PC-9 (cell line): ENCODE measurements around the gene ALKAL2. TPM values are rescaled to one million over a fixed set of nuclear protein-coding genes. Genes with fewer than 3 reads are reported as not detected.

ENCODE experiments used
- BruUV-seq: library from RNA; stranded (reverse); fragments of 400-500 nt; replicated peaks from 2 replicates; lab custom pipeline; 2021; lab: Mats Ljungman, UMichigan
- CTCF ChIA-PET: fragments of 300-600 bp; sonication (Branson Sonifier 250); formaldehyde crosslinking; loops from one replicate; lab custom pipeline; 2022; ENCODE audit warnings: antibody characterized with exemption; lab: Charles Lee
- POLR2A ChIA-PET: fragments of 300-600 bp; sonication (Branson Sonifier 250); formaldehyde crosslinking; loops from one replicate; lab custom pipeline; 2022; ENCODE audit warnings: antibody characterized with exemption; ENCODE audit not compliant: unreplicated experiment; lab: Charles Lee
- DNase-seq, 2 experiments: peaks; one replicate each; pipeline versions ENCODE4 v3.0.0 to v3.0.0-alpha.2; 2015 to 2022; ENCODE audit warnings: mixed read lengths in 1 of 2
- H2AFZ ChIP-seq: fragments of 200-600 bp; sonication (generic); 2 replicates; pipeline ENCODE4 v1.8.1; 2017; ENCODE audit warnings: antibody characterized with exemption
- H3F3A ChIP-seq: fragments of 200-600 bp; sonication (generic); 2 replicates; pipeline ENCODE4 v1.8.1; 2017; ENCODE audit warnings: antibody characterized with exemption, mild to moderate bottlenecking, low read depth; ENCODE audit not compliant: insufficient read depth
- H3K27ac ChIP-seq: fragments of 200-600 bp; sonication (generic); 2 replicates; pipeline ENCODE4 v1.6.1; 2016; ENCODE audit warnings: mixed run types
- H3K27me3 ChIP-seq: fragments of 200-600 bp; sonication (generic); 2 replicates; pipeline ENCODE4 v1.6.1; 2016; ENCODE audit warnings: low read depth, mixed run types; ENCODE audit not compliant: insufficient read depth
- H3K36me3 ChIP-seq: fragments of 200-600 bp; sonication (generic); 2 replicates; pipeline ENCODE4 v1.6.1; 2016; ENCODE audit warnings: low read depth, mixed run types
- H3K4me1 ChIP-seq: fragments of 200-600 bp; sonication (generic); replicated peaks from 2 replicates; pipeline ENCODE4 v1.6.1; 2016; ENCODE audit warnings: mixed run types; ENCODE audit not compliant: insufficient read depth
- H3K4me2 ChIP-seq: fragments of 200-600 bp; sonication (generic); 2 replicates; pipeline ENCODE4 v1.6.1; 2017; ENCODE audit warnings: mixed run types
- H3K4me3 ChIP-seq: fragments of 200-600 bp; sonication (generic); 2 replicates; pipeline ENCODE4 v1.6.1; 2016; ENCODE audit warnings: mixed run types
- H3K79me2 ChIP-seq: fragments of 200-600 bp; sonication (generic); 2 replicates; pipeline ENCODE4 v1.6.1; 2017; ENCODE audit warnings: low read depth, mixed run types
- H3K9me2 ChIP-seq: fragments of 200-600 bp; sonication (generic); 2 replicates; pipeline ENCODE4 v1.8.1; 2017; ENCODE audit warnings: mild to moderate bottlenecking; ENCODE audit not compliant: insufficient read depth
- H3K9me3 ChIP-seq: fragments of 200-600 bp; sonication (generic); 2 replicates; pipeline ENCODE4 v1.8.1; 2016; ENCODE audit warnings: low read depth; ENCODE audit not compliant: insufficient read depth
- H4K20me1 ChIP-seq: fragments of 200-600 bp; sonication (generic); 2 replicates; pipeline ENCODE4 v1.8.1; 2017; ENCODE audit not compliant: insufficient read depth
- CTCF ChIP-seq: fragments of 200-600 bp; sonication (generic); conservative IDR thresholded peaks from 2 replicates; pipeline ENCODE4 v1.6.1; 2017; ENCODE audit warnings: mixed run types, antibody characterized with exemption, mild to moderate bottlenecking, moderate library complexity
- EZH2 ChIP-seq: fragments of 200-600 bp; sonication (generic); IDR thresholded peaks from 2 replicates; pipeline ENCODE4 v1.8.0; 2017; ENCODE audit warnings: antibody characterized with exemption, low read depth
- intact Hi-C: fragments of 100-400 bp; cut with micrococcal nuclease; formaldehyde crosslinking; loops from one replicate; pipeline ENCODE4 v1.10.0; 2022; ENCODE audit not compliant: unreplicated experiment
- total RNA-seq: library from RNA; stranded (reverse); gene quantifications from 2 replicates; pipeline ENCODE4 v1.2.3, GENCODE V29; 2021

ALKAL2 gene
- total RNA-seq, 1 experiment from 2014 or later = not detected

- Histone ChIP-seq H4K20me1 (peaks cover 76% of the 10 kb centered on the region), H3K4me1 (peaks cover 18% of the 10 kb centered on the region), H3K36me3 (peaks cover 26% of the 10 kb centered on the region), H3K9me3 (no peaks in the 10 kb centered on the region; the same call in 1 of the 2 replicates), H3F3A (peaks cover 7% of the 10 kb centered on the region; the same call in 1 of the 2 replicates), H3K4me3 (no peak overlapping the region), H3K4me2 (no peak overlapping the region), H3K9me2 (no peaks in the 10 kb centered on the region), H2AFZ (no peak overlapping the region), H3K79me2 (peaks cover 90% of the 10 kb centered on the region), H3K27ac (no peak overlapping the region), H3K27me3 (no peaks in the 10 kb centered on the region)
- POLR2A ChIA-PET = no interaction called here
- TF ChIP-seq EZH2 (no peak), CTCF (no peak)
- intact Hi-C loops = no loop called here
- BruUV-seq = no TSS peak
- CTCF ChIA-PET = no interaction called here
- no peak for DNase-seq
These were observed 19.6 kb downstream of the ALKAL2 start for GRCh38 chr2:268323-268722.

- Histone ChIP-seq H3K27me3 (no peaks in the 10 kb centered on the region), H3K9me2 (no peaks in the 10 kb centered on the region), H3K79me2 (peaks cover 90% of the 10 kb centered on the region), H3K4me1 (peaks cover 33% of the 10 kb centered on the region), H4K20me1 (peaks cover 44% of the 10 kb centered on the region), H3K27ac (peak within 1 kb of the TSS; percentile 93), H3K36me3 (peaks cover 37% of the 10 kb centered on the region), H3K4me2 (peak within 1 kb of the TSS; percentile 93), H3F3A (peaks cover 7% of the 10 kb centered on the region; the same call in 1 of the 2 replicates), H2AFZ (peak within 1 kb of the TSS; percentile 81), H3K9me3 (peaks cover 15% of the 10 kb centered on the region), H3K4me3 (peak within 1 kb of the TSS; percentile 83)
- TSS peak; percentile 42 for BruUV-seq
- peak; percentile 93 to 98 for DNase-seq
- TF ChIP-seq CTCF (no peak), EZH2 (no peak)
- CTCF ChIA-PET = interaction anchor here (0.6 kb wide), 1 partner anchor 371 kb away, joined by 3 read pairs; no protein-coding TSS in a partner anchor
- POLR2A ChIA-PET = interaction anchor here (0.7 kb wide), 2 partner anchors 21 to 45 kb away, joined by 3 read pairs; no protein-coding TSS in a partner anchor
- intact Hi-C loops = loop anchor here (1.0 kb wide), 3 partner anchors 161 to 412 kb away; partner anchors contain the start of gene FAM110C
These were observed 23.1 kb downstream of the ALKAL2 start, which contains the start of gene ACP1 for GRCh38 chr2:264493-265468. ACP1 (plus strand) TSS chr2:264947; CDS start chr2:264965, 18 bp downstream.

- intact Hi-C loops = loop anchor here (1.0 kb wide), 3 partner anchors 161 to 412 kb away; partner anchors contain the start of gene FAM110C
- peak within 1 kb of the TSS; percentile 93 for H3K27ac ChIP-seq
These were observed 24.0 kb downstream of the ALKAL2 start, which contains the start of gene SH3YL1 for GRCh38 chr2:263774-264492. SH3YL1 (minus strand) TSS chr2:264032; CDS start chr2:263984, 48 bp downstream.

More at GRCh38 chr2:263774-264492, 24.0 kb downstream of the ALKAL2 start, which contains the start of gene SH3YL1:
- H3F3A ChIP-seq = peaks cover 7% of the 10 kb centered on the region; the same call in 1 of the 2 replicates
- H3K9me3 ChIP-seq = peaks cover 16% of the 10 kb centered on the region
- peaks cover 33% of the 10 kb centered on the region for H3K4me1 ChIP-seq
- peak within 1 kb of the TSS; percentile 81 for H2AFZ ChIP-seq
- H3K9me2 ChIP-seq = no peaks in the 10 kb centered on the region
- CTCF ChIA-PET = no interaction called here
- no peak for TF ChIP-seq CTCF
- TF ChIP-seq EZH2 = no peak
- H3K4me2 ChIP-seq = peak within 1 kb of the TSS; percentile 93
- peaks cover 84% of the 10 kb centered on the region for H3K79me2 ChIP-seq
- BruUV-seq = no TSS peak
- POLR2A ChIA-PET = interaction anchor here (0.7 kb wide), 2 partner anchors 22 to 44 kb away, joined by 3 read pairs; no protein-coding TSS in a partner anchor
- H3K4me3 ChIP-seq = peak within 1 kb of the TSS; percentile 83
- H3K36me3 ChIP-seq = peaks cover 39% of the 10 kb centered on the region
- DNase-seq = peak; percentile 71 to 80
- H3K27me3 ChIP-seq = no peaks in the 10 kb centered on the region
- H4K20me1 ChIP-seq = peaks cover 35% of the 10 kb centered on the region
